HCT116 (cell line): Measurements from ENCODE around the gene TTC16. TPM values are rescaled to one million over a fixed set of nuclear protein-coding genes. Genes with fewer than 3 reads are reported as not detected.
A peak's percentile ranks its signal among the peaks of the same experiment; 100 is the strongest.

ENCODE experiments used
- ATAC-seq: fragments of 200-7000 bp; cut with Tn5 transposase; 2 replicates; pipeline ENCODE4 v1.9.1; 2020; ENCODE audit warnings: mild to moderate bottlenecking, moderate library complexity
- BruUV-seq: library from RNA; stranded (reverse); fragments of 400-500 nt; replicated peaks from 2 replicates; lab custom pipeline; 2021; lab: Mats Ljungman, UMichigan
- CTCF ChIA-PET: fragments of 300-600 bp; sonication (Branson Sonifier 250); formaldehyde crosslinking; loops from one replicate; lab custom pipeline; 2021; ENCODE audit warnings: antibody characterized with exemption; lab: Charles Lee
- POLR2A ChIA-PET: fragments of 300-600, 350-600 bp; sonication (Branson Sonifier 250); formaldehyde crosslinking; loops from one replicate; lab custom pipeline; 2021; ENCODE audit warnings: antibody characterized with exemption; lab: Charles Lee
- RAD21 ChIA-PET, 2 experiments: fragments of 300-600 bp; sonication (Branson Sonifier 250); formaldehyde crosslinking; loops; one replicate each; lab custom pipeline; 2023; ENCODE audit warnings: low total read pairs in 2 of 2; ENCODE audit not compliant: uncharacterized antibody in 2 of 2, unreplicated experiment in 2 of 2, low non-redundant PET in 1 of 2; lab: Charles Lee
- DNase-seq: peaks from one replicate; pipeline ENCODE4 v3.0.0-alpha.2; 2010; ENCODE audit warnings: low read depth, low spot score
- H2AFZ ChIP-seq: fragments of 200-600 bp; shearing (Covaris generic), sonication (generic); 2 replicates; pipeline ENCODE4 v1.6.1; 2017; ENCODE audit warnings: low read depth, mixed run types, mixed read lengths, antibody characterized with exemption, low read length; ENCODE audit not compliant: poor library complexity, severe bottlenecking
- H3K27ac ChIP-seq: 2 replicates; pipeline ENCODE4 v1.5.1; 2012; ENCODE audit warnings: low read depth, low read length
- H3K27me3 ChIP-seq: fragments of 200-600 bp; sonication (generic); 2 replicates; pipeline ENCODE4 v1.6.1; 2016; ENCODE audit warnings: mixed run types, low read length, mixed read lengths; ENCODE audit not compliant: insufficient read depth
- H3K36me3 ChIP-seq, 2 experiments: fragments of 200-500 bp in 1 of 2; fragments of 200-600 bp in 1 of 2; sonication (Bioruptor generic) in 1 of 2; sonication (generic) in 1 of 2; 2 replicates each; pipeline versions ENCODE4 v1.5.1 to v1.6.1; 2014 to 2016; ENCODE audit warnings: low read length in 2 of 2, inconsistent platforms in 1 of 2, mixed read lengths in 1 of 2, mixed run types in 1 of 2; ENCODE audit not compliant: insufficient read depth in 2 of 2, control insufficient read depth in 1 of 2
- H3K4me1 ChIP-seq, 2 experiments: fragments of 200-600 bp in 1 of 2; sonication (generic) in 1 of 2; 2 replicates each; pipeline versions ENCODE4 v1.5.1 to v1.6.1; 2012 to 2017; ENCODE audit warnings: low read length in 2 of 2, inconsistent platforms in 1 of 2, mild to moderate bottlenecking in 1 of 2, mixed read lengths in 1 of 2, mixed run types in 1 of 2, moderate library complexity in 1 of 2; ENCODE audit not compliant: insufficient read depth in 2 of 2, control insufficient read depth in 1 of 2
- H3K4me2 ChIP-seq: fragments of 200-600 bp; sonication (generic); 2 replicates; pipeline ENCODE4 v1.6.1; 2017; ENCODE audit warnings: mixed run types, low read length, mixed read lengths
- H3K4me3 ChIP-seq, 2 experiments: fragments of 200-600 bp in 1 of 2; sonication (generic) in 1 of 2; replicated peaks in 1 of 2; 2 replicates each; pipeline ENCODE4 v1.5.1; 2011 to 2016; ENCODE audit warnings: low read length in 2 of 2, control low read depth in 1 of 2, low read depth in 1 of 2, mild to moderate bottlenecking in 1 of 2, mixed read lengths in 1 of 2, mixed run types in 1 of 2
- H3K79me2 ChIP-seq: fragments of 200-600 bp; sonication (generic); 2 replicates; pipeline ENCODE4 v1.6.1; 2017; ENCODE audit warnings: mild to moderate bottlenecking, mixed run types, low read length, moderate library complexity, mixed read lengths; ENCODE audit not compliant: insufficient read depth
- H3K9ac ChIP-seq: fragments of 200-600 bp; sonication (generic); 2 replicates; pipeline ENCODE4 v1.6.1; 2016; ENCODE audit warnings: low read length, mixed read lengths
- H3K9me2 ChIP-seq: fragments of 200-600 bp; sonication (generic), shearing (Covaris generic); 2 replicates; pipeline ENCODE4 v1.6.1; 2017; ENCODE audit warnings: mixed run types, mild to moderate bottlenecking, moderate library complexity; ENCODE audit not compliant: insufficient read depth
- H3K9me3 ChIP-seq, 2 experiments: fragments of 200-500 bp in 1 of 2; fragments of 200-600 bp in 1 of 2; sonication (Bioruptor generic) in 1 of 2; sonication (generic) in 1 of 2; 2 replicates each; pipeline ENCODE4 v1.6.1; 2014 to 2017; ENCODE audit warnings: low read length in 2 of 2, mixed read lengths in 2 of 2, inconsistent platforms in 1 of 2, low read depth in 1 of 2, mild to moderate bottlenecking in 1 of 2, mixed run types in 1 of 2, moderate library complexity in 1 of 2; ENCODE audit not compliant: control insufficient read depth in 1 of 2, insufficient read depth in 1 of 2
- H4K20me1 ChIP-seq: fragments of 200-600 bp; sonication (generic), shearing (Covaris generic); 2 replicates; pipeline ENCODE4 v1.6.1; 2017; ENCODE audit warnings: mixed run types, mild to moderate bottlenecking, moderate library complexity; ENCODE audit not compliant: insufficient read depth
- CBX3 ChIP-seq: IDR thresholded peaks from 2 replicates; pipeline ENCODE4 v1.6.1; 2012; ENCODE audit warnings: low read depth
- CEBPB ChIP-seq: IDR thresholded peaks from 2 replicates; pipeline ENCODE4 v1.6.1; 2012; ENCODE audit warnings: low read depth
- EGR1 ChIP-seq: IDR thresholded peaks from 2 replicates; pipeline ENCODE4 v1.6.1; 2012; ENCODE audit warnings: low read depth
- ELF1 ChIP-seq: IDR thresholded peaks from 2 replicates; pipeline ENCODE4 v1.6.1; 2012; ENCODE audit warnings: low read depth, borderline replicate concordance
- EZH2 ChIP-seq: fragments of 200-600 bp; sonication (generic); IDR thresholded peaks from 2 replicates; pipeline ENCODE4 v1.6.1; 2017; ENCODE audit warnings: antibody characterized with exemption, mixed run types
- EZH2phosphoT487 ChIP-seq: fragments of 200-600 bp; IDR thresholded peaks from 2 replicates; pipeline ENCODE4 v1.6.1; 2018; ENCODE audit warnings: antibody characterized with exemption, borderline replicate concordance
- FOSL1 ChIP-seq: IDR thresholded peaks from 2 replicates; pipeline ENCODE4 v1.6.1; 2012; ENCODE audit warnings: low read depth
- JUND ChIP-seq: IDR thresholded peaks from 2 replicates; pipeline ENCODE4 v1.6.1; 2012
- POLR2A ChIP-seq: IDR thresholded peaks from 2 replicates; pipeline ENCODE4 v1.7.0; 2011; ENCODE audit warnings: borderline replicate concordance; ENCODE audit not compliant: insufficient read depth, insufficient read length; ENCODE audit errors: extremely low read depth
- POLR2AphosphoS5 ChIP-seq: IDR thresholded peaks from 2 replicates; pipeline ENCODE4 v1.6.1; 2011; ENCODE audit warnings: mild to moderate bottlenecking, low read depth, low read length, moderate library complexity
- SIN3A ChIP-seq: IDR thresholded peaks from 2 replicates; pipeline ENCODE4 v1.6.1; 2012; ENCODE audit warnings: low read depth
- SP1 ChIP-seq: IDR thresholded peaks from 2 replicates; pipeline ENCODE4 v1.6.1; 2012; ENCODE audit warnings: low read depth
- SRF ChIP-seq: IDR thresholded peaks from 2 replicates; pipeline ENCODE4 v1.6.1; 2012; ENCODE audit warnings: low read depth
- TCF7L2 ChIP-seq: IDR thresholded peaks from 2 replicates; pipeline ENCODE4 v1.7.0; 2011; ENCODE audit warnings: borderline replicate concordance, inconsistent platforms; ENCODE audit not compliant: insufficient read depth, insufficient read length; ENCODE audit errors: extremely low read depth
- YY1 ChIP-seq: IDR thresholded peaks from 2 replicates; pipeline ENCODE4 v1.6.1; 2011; ENCODE audit warnings: low read length, low read depth, moderate library complexity, mild to moderate bottlenecking; ENCODE audit not compliant: insufficient replicate concordance; ENCODE audit errors: extremely low read depth
- ZFX ChIP-seq: fragments of 450-650 bp; IDR thresholded peaks from 2 replicates; pipeline ENCODE4 v1.6.1; 2017
- ZNF274 ChIP-seq: fragments of 200-500 bp; sonication (Bioruptor generic); IDR thresholded peaks from 2 replicates; pipeline ENCODE4 v1.6.1; 2014; ENCODE audit warnings: mild to moderate bottlenecking, low read depth, low read length, inconsistent platforms
- intact Hi-C: fragments of 100-400 bp; cut with micrococcal nuclease; formaldehyde crosslinking; loops from 2 replicates; pipeline ENCODE4 v1.10.0; 2022
- total RNA-seq: library from RNA; stranded (reverse); gene quantifications from one replicate; pipeline ENCODE4 v1.2.1, GENCODE V29; 2021; ENCODE audit not compliant: unreplicated experiment
- TF ChIP-seq, protein P1 (sequence below): IDR thresholded peaks from 2 replicates; pipeline ENCODE4 v1.6.1; 2012
- TF ChIP-seq, protein P2 (sequence below), 3 experiments: fragments of 200-600 bp in 1 of 3; sonication (generic) in 1 of 3; IDR thresholded peaks in 2 of 3; conservative IDR thresholded peaks in 1 of 3; 2 replicates each; pipeline ENCODE4 v1.5.1; 2012 to 2017; ENCODE audit warnings: low read depth in 2 of 3, low read length in 2 of 3, antibody characterized with exemption in 1 of 3, borderline replicate concordance in 1 of 3, control low read depth in 1 of 3, mild to moderate bottlenecking in 1 of 3, mixed read lengths in 1 of 3, mixed run types in 1 of 3, moderate library complexity in 1 of 3; ENCODE audit not compliant: insufficient read depth in 1 of 3

The TTC16 gene
- total RNA-seq, 1 experiment from 2014 or later = not detected

DNA sequence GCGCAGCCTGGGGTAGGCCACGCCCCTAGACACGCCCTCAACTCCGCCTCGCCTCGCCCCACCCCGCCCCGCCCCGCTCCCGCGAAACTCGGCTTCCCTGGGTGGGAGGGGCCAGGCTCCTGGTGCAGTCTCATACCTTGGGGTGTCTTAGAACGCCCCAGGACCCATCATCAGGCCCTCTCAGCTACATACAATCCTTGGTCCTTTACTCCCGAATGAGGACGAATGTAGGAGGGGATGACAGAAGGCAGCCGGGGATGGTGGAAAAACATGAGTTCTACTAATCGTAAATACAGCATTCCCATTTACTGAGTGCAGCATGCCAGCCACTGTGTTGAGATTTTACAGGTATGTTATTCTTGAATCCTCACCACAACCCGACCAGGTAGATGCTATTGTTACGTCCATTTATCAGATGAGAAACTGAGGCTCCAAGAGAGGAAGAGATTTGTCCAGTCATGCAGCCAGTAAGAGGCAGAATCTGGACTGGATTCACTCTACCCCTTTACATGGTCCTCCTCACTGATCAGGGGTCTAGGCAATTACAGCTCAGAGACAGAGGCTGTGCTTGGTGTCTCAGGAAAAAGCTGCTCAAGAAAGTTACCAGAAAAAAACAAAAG is 55.8 kb downstream of the TTC16 start:
- Histone ChIP-seq H3K27me3 (no peaks in the 10 kb centered on the region), H3K4me2 (peak overlapping the region; percentile 96), H3K79me2 (no peaks in the 10 kb centered on the region), H3K36me3 (no peaks in the 10 kb centered on the region), H3K9me3 (no peaks in the 10 kb centered on the region), H3K9ac (peak overlapping the region; percentile 57), H3K4me1 (peaks cover 13 to 21% of the 10 kb centered on the region in 2 experiments), H3K4me3 (peak overlapping the region; percentile 50 to 60), H3K9me2 (no peaks in the 10 kb centered on the region), H3K27ac (peak overlapping the region; percentile 34), H2AFZ (peak overlapping the region; percentile 93), H4K20me1 (no peaks in the 10 kb centered on the region)
- intact Hi-C loops = loop anchor here (1.0 kb wide), 1 partner anchor 36 kb away; the partner anchor contains the start of gene TOR2A
- no TSS peak for BruUV-seq
- POLR2A ChIA-PET = interaction anchor here (0.7 to 1.7 kb wide), 7 partner anchors 14 to 152 kb away, joined by 3 to 10 read pairs (median 3); partner anchors contain the start of genes CDK9, ST6GALNAC4 and TOR2A
- DNase-seq = no peak
- RAD21 ChIA-PET = interaction anchor here in 1 of 2 experiments (1.0 kb wide), 1 partner anchor 37 kb away, joined by 4 read pairs; the partner anchor contains the start of gene TOR2A
- TF ChIP-seq ZNF274 (no peak), POLR2A (no peak), SIN3A (no peak), CBX3 (no peak), SRF (no peak), ZFX (no peak), SP1 (no peak), FOSL1 (no peak), YY1 (no peak), TCF7L2 (no peak), POLR2AphosphoS5 (no peak), EGR1 (no peak), JUND (no peak), CEBPB (no peak), ELF1 (no peak), EZH2phosphoT487 (no peak), EZH2 (no peak)
- TF ChIP-seq, protein P1, sequence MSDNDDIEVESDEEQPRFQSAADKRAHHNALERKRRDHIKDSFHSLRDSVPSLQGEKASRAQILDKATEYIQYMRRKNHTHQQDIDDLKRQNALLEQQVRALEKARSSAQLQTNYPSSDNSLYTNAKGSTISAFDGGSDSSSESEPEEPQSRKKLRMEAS = no peak
- TF ChIP-seq, protein P2, sequence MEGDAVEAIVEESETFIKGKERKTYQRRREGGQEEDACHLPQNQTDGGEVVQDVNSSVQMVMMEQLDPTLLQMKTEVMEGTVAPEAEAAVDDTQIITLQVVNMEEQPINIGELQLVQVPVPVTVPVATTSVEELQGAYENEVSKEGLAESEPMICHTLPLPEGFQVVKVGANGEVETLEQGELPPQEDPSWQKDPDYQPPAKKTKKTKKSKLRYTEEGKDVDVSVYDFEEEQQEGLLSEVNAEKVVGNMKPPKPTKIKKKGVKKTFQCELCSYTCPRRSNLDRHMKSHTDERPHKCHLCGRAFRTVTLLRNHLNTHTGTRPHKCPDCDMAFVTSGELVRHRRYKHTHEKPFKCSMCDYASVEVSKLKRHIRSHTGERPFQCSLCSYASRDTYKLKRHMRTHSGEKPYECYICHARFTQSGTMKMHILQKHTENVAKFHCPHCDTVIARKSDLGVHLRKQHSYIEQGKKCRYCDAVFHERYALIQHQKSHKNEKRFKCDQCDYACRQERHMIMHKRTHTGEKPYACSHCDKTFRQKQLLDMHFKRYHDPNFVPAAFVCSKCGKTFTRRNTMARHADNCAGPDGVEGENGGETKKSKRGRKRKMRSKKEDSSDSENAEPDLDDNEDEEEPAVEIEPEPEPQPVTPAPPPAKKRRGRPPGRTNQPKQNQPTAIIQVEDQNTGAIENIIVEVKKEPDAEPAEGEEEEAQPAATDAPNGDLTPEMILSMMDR (IDR thresholded peaks at IDR 0.05 in 2 of 3, conservative IDR thresholded peaks at IDR 0.05 in 1 of 3; ENCODE audit: borderline replicate concordance in 1 of 3, insufficient read depth in 1 of 3, low read depth in 2 of 3, low read length in 2 of 3) = no peak
- CTCF ChIA-PET = interaction anchor here (0.8 to 2.2 kb wide), 11 partner anchors 11 to 346 kb away, joined by 3 to 24 read pairs (median 3); partner anchors contain the start of genes CDK9 and TOR2A
- no peak for ATAC-seq
